SK-N-SH treated with all-trans-retinoic acid at 6 μM for 48 hours (cell line): ENCODE results near the gene CASP1.
"Not testable (repeated sequence)": the region's sequence is repeated elsewhere in the genome, so short reads cannot be mapped to it uniquely, and the experiment has no call there.

Source experiments
- ATAC-seq: fragments of 200-7000 bp; cut with Tn5 transposase; 3 replicates; pipeline ENCODE4 v1.9.1; 2020; ENCODE audit warnings: mild to moderate bottlenecking, moderate library complexity
- ARNTL ChIP-seq: fragments of 450-650 bp; formaldehyde crosslinking; IDR thresholded peaks from 2 replicates; pipeline ENCODE4 v1.5.0; 2020; ENCODE audit warnings: low read depth, mild to moderate bottlenecking, moderate library complexity, borderline replicate concordance
- CSDC2 ChIP-seq: fragments of 250-450 bp; sonication (Bioruptor Pico); IDR thresholded peaks from 2 replicates; pipeline ENCODE4 v1.5.0; 2020; ENCODE audit warnings: mild to moderate bottlenecking, moderate library complexity
- ESRRG ChIP-seq: fragments of 250-450 bp; sonication (Bioruptor Pico); IDR thresholded peaks from 2 replicates; pipeline ENCODE4 v1.6.1; 2021; ENCODE audit warnings: mild to moderate bottlenecking
- GLIS3 ChIP-seq: fragments of 250-450 bp; sonication (Bioruptor Pico); IDR thresholded peaks from 2 replicates; pipeline ENCODE4 v1.5.0; 2020; ENCODE audit warnings: mild to moderate bottlenecking, moderate library complexity
- ISL1 ChIP-seq: fragments of 250-450 bp; sonication (Bioruptor Pico); IDR thresholded peaks from 2 replicates; pipeline ENCODE4 v2.1.2; 2022; ENCODE audit warnings: mild to moderate bottlenecking, moderate library complexity
- OSR1 ChIP-seq: fragments of 250-450 bp; sonication (Bioruptor Pico); IDR thresholded peaks from 2 replicates; pipeline ENCODE4 v1.8.0; 2022; ENCODE audit warnings: moderate library complexity, mild to moderate bottlenecking, inconsistent platforms
- PPARA ChIP-seq: fragments of 250-450 bp; sonication (Bioruptor Pico); IDR thresholded peaks from 2 replicates; pipeline ENCODE4 v1.5.0; 2020; ENCODE audit warnings: mild to moderate bottlenecking, borderline replicate concordance
- RARB ChIP-seq: fragments of 250-450 bp; sonication (Bioruptor Pico); IDR thresholded peaks from 2 replicates; pipeline ENCODE4 v1.8.0; 2021; ENCODE audit warnings: mild to moderate bottlenecking, moderate library complexity
- SNAI2 ChIP-seq: fragments of 250-450 bp; sonication (Bioruptor Pico); IDR thresholded peaks from 2 replicates; pipeline ENCODE4 v1.5.0; 2020; ENCODE audit warnings: mild to moderate bottlenecking, moderate library complexity
- TCF4 ChIP-seq: fragments of 250-450 bp; sonication (Bioruptor Pico); IDR thresholded peaks from 2 replicates; pipeline ENCODE4 v1.8.0; 2021; ENCODE audit warnings: mild to moderate bottlenecking, moderate library complexity, borderline replicate concordance
- TOX ChIP-seq: fragments of 250-450 bp; sonication (Bioruptor Pico); IDR thresholded peaks from 2 replicates; pipeline ENCODE4 v1.8.0; 2021; ENCODE audit warnings: mild to moderate bottlenecking, moderate library complexity, borderline replicate concordance
- ZC3H10 ChIP-seq: fragments of 250-450 bp; sonication (Bioruptor Pico); IDR thresholded peaks from 2 replicates; pipeline ENCODE4 v1.5.1; 2021; ENCODE audit warnings: mild to moderate bottlenecking, moderate library complexity
- ZFP3 ChIP-seq: fragments of 250-450 bp; sonication (Bioruptor Pico); IDR thresholded peaks from 2 replicates; pipeline ENCODE4 v1.5.0; 2020; ENCODE audit warnings: mild to moderate bottlenecking, moderate library complexity
- ZFP30 ChIP-seq: fragments of 450-650 bp; formaldehyde crosslinking; IDR thresholded peaks from 2 replicates; pipeline ENCODE4 v1.5.0; 2022; ENCODE audit warnings: mild to moderate bottlenecking, moderate library complexity
- ZNF565 ChIP-seq: fragments of 450-650 bp; formaldehyde crosslinking; conservative IDR thresholded peaks from 2 replicates; pipeline ENCODE4 v1.5.0; 2020; ENCODE audit warnings: low read depth, mild to moderate bottlenecking, moderate library complexity
- ZNF70 ChIP-seq: fragments of 450-650 bp; formaldehyde crosslinking; IDR thresholded peaks from 2 replicates; pipeline ENCODE4 v1.5.0; 2020; ENCODE audit warnings: mild to moderate bottlenecking, moderate library complexity
- ZNF8 ChIP-seq: fragments of 450-650 bp; formaldehyde crosslinking; IDR thresholded peaks from 2 replicates; pipeline ENCODE4 v1.5.0; 2020; ENCODE audit warnings: mild to moderate bottlenecking, moderate library complexity
- TF ChIP-seq, protein P1 (sequence below): fragments of 250-450 bp; sonication (Bioruptor Pico); IDR thresholded peaks from 2 replicates; pipeline ENCODE4 v1.8.0; 2020; ENCODE audit warnings: mild to moderate bottlenecking, moderate library complexity, borderline replicate concordance
- TF ChIP-seq, protein P2 (sequence below): fragments of 250-450 bp; sonication (Bioruptor Pico); IDR thresholded peaks from 2 replicates; pipeline ENCODE4 v1.5.0; 2020; ENCODE audit warnings: mild to moderate bottlenecking, moderate library complexity

Gene CASP1

DNA sequence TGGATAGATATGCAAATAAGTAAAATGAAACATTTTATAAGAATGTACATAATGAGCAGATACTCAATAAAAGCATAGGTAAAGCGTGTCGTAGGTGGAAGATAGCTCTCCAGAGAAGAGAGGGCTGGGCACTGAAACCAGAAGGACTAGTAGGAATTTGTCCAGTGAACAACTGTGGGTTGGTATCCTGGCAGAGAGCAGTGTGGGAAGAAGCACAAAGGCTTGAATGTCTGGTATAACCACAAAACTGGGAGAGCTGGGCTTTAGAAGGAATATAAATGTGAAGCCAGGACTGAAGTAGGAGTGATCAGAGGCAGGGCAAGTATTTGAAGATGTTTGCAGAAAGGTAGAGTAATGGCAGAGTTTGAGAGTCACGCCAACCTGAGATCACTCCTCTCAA, 43.3 kb upstream of the CASP1 start (continued):
- no peak for TF ChIP-seq ARNTL
- no peak for TF ChIP-seq TCF4 (CRISPR knock-in tag)
- TF ChIP-seq ZFP3 (CRISPR knock-in tag): no peak

DNA sequence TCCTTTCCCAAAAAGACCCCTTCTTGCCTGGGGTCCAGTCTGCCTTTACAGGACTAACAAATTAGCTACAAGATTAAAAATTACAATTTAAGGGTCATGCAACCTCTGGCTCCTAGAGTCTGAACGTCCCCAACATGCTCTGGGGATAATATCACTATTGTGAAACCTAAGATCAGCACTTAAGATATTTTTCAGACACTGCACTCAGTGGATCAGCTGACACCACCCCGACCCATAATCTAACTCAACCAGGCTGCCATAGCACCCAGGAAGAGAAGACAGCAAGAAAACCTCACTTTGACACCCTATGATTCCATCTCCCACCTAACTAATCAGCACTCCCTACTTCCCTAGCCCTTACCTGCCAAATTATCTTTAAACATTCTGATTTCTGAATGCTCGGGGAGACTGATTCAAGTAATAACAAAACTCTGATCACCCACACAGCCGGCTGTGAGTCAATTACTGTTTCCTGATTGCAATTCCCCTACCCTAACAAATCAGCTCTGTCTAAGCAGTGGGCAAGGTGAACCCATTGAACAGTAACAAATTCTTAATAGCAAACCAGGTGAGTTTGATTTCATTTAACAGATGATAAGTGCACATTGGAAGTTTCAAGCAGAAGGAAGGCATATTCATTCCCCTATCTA, 42.3 kb upstream of the CASP1 start:
- ATAC-seq: not testable (repeated sequence)

DNA sequence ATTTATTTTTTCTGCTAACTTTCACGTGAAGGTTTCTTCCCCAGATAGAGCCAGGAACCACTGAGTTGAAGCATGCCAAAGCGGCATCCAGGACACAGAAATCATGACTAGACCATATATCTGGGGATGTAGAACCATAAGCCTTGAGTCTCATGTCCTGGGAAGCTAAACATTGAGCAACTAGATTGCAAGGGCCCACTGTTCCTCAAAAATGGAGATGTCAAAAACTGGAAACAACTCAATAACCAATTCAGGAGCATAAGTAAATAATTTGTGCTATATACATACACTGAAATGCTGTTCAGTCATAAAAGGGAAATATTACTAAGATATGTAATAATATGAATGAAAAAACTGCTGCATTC, 39.2 kb upstream of the CASP1 start:
- no peak for ATAC-seq

DNA sequence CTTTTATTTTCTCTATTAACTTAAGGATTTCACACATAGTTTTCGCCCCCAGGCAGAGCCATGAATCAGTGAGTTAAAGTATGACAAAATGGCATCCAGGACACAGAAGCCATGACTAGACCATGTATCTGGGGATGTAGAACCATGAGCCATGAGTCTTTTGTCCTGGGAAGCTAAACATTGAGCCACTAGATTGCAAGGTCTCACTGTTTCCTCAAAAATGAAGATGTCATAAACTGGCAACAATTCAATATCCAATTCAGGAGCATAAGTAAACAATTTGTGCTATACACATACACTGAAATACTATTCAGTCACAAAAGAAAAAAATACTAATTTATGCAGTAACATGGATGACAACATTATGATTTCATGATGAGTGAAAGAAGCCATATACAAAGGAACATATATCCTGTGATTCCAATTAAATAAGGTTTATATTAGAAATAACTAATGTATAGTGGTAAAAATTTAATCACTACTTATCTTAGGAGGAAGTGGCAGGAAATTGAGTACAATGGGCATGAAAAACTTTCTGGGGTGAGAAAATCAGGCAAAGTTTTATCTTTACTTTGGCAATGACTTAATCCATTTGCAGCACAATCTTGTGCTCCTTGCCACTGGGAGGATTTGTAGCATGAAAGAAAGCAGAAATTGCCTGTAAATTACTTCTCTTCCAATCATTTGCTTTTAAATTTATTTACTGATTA, 38.7 kb upstream of the CASP1 start:
- TF ChIP-seq TCF4 (CRISPR knock-in tag): no peak
- TF ChIP-seq ESRRG (CRISPR knock-in tag): no peak
- no peak for TF ChIP-seq OSR1
- TF ChIP-seq SNAI2 (CRISPR knock-in tag): no peak
- TF ChIP-seq, protein P1, sequence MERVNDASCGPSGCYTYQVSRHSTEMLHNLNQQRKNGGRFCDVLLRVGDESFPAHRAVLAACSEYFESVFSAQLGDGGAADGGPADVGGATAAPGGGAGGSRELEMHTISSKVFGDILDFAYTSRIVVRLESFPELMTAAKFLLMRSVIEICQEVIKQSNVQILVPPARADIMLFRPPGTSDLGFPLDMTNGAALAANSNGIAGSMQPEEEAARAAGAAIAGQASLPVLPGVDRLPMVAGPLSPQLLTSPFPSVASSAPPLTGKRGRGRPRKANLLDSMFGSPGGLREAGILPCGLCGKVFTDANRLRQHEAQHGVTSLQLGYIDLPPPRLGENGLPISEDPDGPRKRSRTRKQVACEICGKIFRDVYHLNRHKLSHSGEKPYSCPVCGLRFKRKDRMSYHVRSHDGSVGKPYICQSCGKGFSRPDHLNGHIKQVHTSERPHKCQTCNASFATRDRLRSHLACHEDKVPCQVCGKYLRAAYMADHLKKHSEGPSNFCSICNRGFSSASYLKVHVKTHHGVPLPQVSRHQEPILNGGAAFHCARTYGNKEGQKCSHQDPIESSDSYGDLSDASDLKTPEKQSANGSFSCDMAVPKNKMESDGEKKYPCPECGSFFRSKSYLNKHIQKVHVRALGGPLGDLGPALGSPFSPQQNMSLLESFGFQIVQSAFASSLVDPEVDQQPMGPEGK (CRISPR knock-in tag): no peak
- no peak for ATAC-seq

More for the DNA sequence above, 39.2 kb upstream of the CASP1 start:
- TF ChIP-seq ESRRG (CRISPR knock-in tag) (no peak), ISL1 (CRISPR knock-in tag) (no peak), GLIS3 (no peak), ZFP30 (no peak), TOX (no peak)
- TF ChIP-seq, protein P1 (CRISPR knock-in tag): no peak

DNA sequence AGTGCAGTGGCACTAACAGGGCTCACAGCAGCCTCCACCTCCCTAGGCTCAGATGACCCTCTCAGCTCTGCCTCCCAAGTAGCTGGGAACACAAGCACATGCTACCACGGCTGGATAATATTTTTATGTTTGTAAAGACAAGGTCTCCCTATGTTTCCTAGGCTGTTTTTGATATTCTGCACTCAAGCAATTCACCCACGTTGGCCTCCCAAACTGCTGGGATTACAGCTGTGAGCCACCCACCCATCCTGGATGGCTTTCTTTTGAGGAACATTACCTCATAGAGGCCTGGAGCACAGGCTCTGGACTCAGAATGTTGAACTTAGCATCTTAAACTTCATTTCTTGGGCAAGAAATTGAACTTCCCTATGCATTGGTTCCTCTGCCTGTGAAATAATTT, 37.1 kb upstream of the CASP1 start:
- ATAC-seq: not testable (repeated sequence)

DNA sequence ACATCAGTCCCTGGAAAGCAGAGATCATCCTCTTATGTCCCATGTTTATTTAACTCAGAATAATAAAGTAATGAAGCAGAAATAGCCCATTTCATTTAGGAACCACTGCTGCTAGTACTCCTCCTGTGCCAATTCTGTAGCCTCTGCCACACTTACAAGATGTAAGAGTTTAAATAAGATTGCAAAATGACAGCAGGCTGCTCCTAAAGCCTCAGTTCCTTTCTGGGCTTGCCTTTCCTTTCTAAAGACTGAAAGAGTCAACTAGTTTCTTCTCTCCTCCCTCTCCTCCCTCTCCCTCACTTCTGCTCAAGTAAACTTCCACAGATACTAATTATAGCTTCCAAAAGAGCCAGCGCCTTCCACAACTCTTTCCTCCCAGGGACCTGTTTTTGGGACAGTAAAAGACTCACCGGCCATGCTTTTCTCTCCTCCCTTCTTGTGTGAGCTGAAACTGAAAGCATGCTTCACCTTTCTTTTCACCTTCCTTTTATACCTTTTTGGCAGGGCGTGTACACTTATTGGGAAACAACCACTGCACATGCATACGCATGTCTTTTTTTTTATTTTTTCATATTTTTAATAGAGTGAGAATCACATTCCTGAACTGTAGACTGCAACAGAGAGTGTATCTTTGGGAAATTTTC, 36.3 kb upstream of the CASP1 start:
- no peak for ATAC-seq
- no peak for TF ChIP-seq ZC3H10 (CRISPR knock-in tag)
- no peak for TF ChIP-seq ZNF8 (CRISPR knock-in tag)
- no peak for TF ChIP-seq ZNF70 (CRISPR knock-in tag)
- TF ChIP-seq ISL1 (CRISPR knock-in tag): no peak
- TF ChIP-seq, protein P2, sequence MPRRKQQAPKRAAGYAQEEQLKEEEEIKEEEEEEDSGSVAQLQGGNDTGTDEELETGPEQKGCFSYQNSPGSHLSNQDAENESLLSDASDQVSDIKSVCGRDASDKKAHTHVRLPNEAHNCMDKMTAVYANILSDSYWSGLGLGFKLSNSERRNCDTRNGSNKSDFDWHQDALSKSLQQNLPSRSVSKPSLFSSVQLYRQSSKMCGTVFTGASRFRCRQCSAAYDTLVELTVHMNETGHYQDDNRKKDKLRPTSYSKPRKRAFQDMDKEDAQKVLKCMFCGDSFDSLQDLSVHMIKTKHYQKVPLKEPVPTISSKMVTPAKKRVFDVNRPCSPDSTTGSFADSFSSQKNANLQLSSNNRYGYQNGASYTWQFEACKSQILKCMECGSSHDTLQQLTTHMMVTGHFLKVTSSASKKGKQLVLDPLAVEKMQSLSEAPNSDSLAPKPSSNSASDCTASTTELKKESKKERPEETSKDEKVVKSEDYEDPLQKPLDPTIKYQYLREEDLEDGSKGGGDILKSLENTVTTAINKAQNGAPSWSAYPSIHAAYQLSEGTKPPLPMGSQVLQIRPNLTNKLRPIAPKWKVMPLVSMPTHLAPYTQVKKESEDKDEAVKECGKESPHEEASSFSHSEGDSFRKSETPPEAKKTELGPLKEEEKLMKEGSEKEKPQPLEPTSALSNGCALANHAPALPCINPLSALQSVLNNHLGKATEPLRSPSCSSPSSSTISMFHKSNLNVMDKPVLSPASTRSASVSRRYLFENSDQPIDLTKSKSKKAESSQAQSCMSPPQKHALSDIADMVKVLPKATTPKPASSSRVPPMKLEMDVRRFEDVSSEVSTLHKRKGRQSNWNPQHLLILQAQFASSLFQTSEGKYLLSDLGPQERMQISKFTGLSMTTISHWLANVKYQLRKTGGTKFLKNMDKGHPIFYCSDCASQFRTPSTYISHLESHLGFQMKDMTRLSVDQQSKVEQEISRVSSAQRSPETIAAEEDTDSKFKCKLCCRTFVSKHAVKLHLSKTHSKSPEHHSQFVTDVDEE: no peak
- TF ChIP-seq RARB (CRISPR knock-in tag): no peak
- TF ChIP-seq PPARA (CRISPR knock-in tag): no peak
- TF ChIP-seq TOX: no peak
- no peak for TF ChIP-seq ZFP30
- no peak for TF ChIP-seq ZNF565 (CRISPR knock-in tag)
- TF ChIP-seq, protein P1 (CRISPR knock-in tag): no peak
- TF ChIP-seq CSDC2 (CRISPR knock-in tag): no peak
- no peak for TF ChIP-seq GLIS3
